Neuronal stem cell (in vitro differentiated cells): Measurements from ENCODE around the gene IL36G.

Experiments used
- DNase-seq: peaks from one replicate; pipeline ENCODE4 v3.0.0-alpha.2; 2013; ENCODE audit warnings: low spot score
- H2AFZ ChIP-seq: one replicate; pipeline ENCODE4 v1.6.1; 2013; ENCODE audit warnings: mild to moderate bottlenecking, low read length, inconsistent platforms
- H2AK5ac ChIP-seq: 2 replicates; pipeline ENCODE4 v1.6.1; 2013; ENCODE audit warnings: low read depth, mild to moderate bottlenecking, inconsistent platforms, low read length, moderate library complexity, mixed read lengths
- H2BK120ac ChIP-seq: 2 replicates; pipeline ENCODE4 v1.6.1; 2013; ENCODE audit warnings: low read depth, mild to moderate bottlenecking, inconsistent platforms, low read length, moderate library complexity, mixed read lengths
- H2BK12ac ChIP-seq: one replicate; pipeline ENCODE4 v1.6.1; 2013; ENCODE audit warnings: low read length, inconsistent platforms
- H2BK15ac ChIP-seq: 2 replicates; pipeline ENCODE4 v1.6.1; 2013; ENCODE audit warnings: mild to moderate bottlenecking, low read length, inconsistent platforms, mixed read lengths
- H2BK5ac ChIP-seq: one replicate; pipeline ENCODE4 v1.6.1; 2013; ENCODE audit warnings: inconsistent platforms, mild to moderate bottlenecking, low read length, moderate library complexity
- H3K14ac ChIP-seq: one replicate; pipeline ENCODE4 v1.6.1; 2013; ENCODE audit warnings: low read length, inconsistent platforms
- H3K18ac ChIP-seq: 2 replicates; pipeline ENCODE4 v1.6.1; 2013; ENCODE audit warnings: low read length, inconsistent platforms
- H3K23ac ChIP-seq: 2 replicates; pipeline ENCODE4 v1.6.1; 2013; ENCODE audit warnings: low read depth, mild to moderate bottlenecking, mixed read lengths, low read length, inconsistent platforms; ENCODE audit not compliant: poor library complexity
- H3K27ac ChIP-seq: replicated peaks from 3 replicates; pipeline ENCODE4 v1.5.1; 2013; ENCODE audit warnings: low read length, inconsistent platforms
- H3K27me3 ChIP-seq, 3 experiments: 2 replicates each; pipeline ENCODE4 v1.6.1; 2013; ENCODE audit warnings: low read length in 3 of 3, mild to moderate bottlenecking in 2 of 3, inconsistent platforms in 1 of 3, low read depth in 1 of 3, mixed read lengths in 1 of 3, moderate library complexity in 1 of 3; ENCODE audit not compliant: control insufficient read depth in 3 of 3, insufficient read depth in 3 of 3
- H3K36me3 ChIP-seq, 2 donors: replicated peaks in 1 of 2; 2 replicates each; pipeline ENCODE4 v1.6.1; 2013; ENCODE audit warnings: low read length in 2 of 2; ENCODE audit not compliant: control insufficient read depth in 2 of 2, insufficient read depth in 2 of 2
- H3K4ac ChIP-seq: 2 replicates; pipeline ENCODE4 v1.6.1; 2013; ENCODE audit warnings: inconsistent platforms, mild to moderate bottlenecking, low read length, moderate library complexity
- H3K4me1 ChIP-seq, 2 donors: 1 replicate in 1 of 2; 2 replicates in 1 of 2; pipeline ENCODE4 v1.6.1; 2013; ENCODE audit warnings: low read length in 2 of 2, low read depth in 1 of 2; ENCODE audit not compliant: control insufficient read depth in 2 of 2, insufficient read depth in 1 of 2
- H3K4me2 ChIP-seq: one replicate; pipeline ENCODE4 v1.6.1; 2013; ENCODE audit warnings: mild to moderate bottlenecking, low read length, inconsistent platforms; ENCODE audit not compliant: insufficient read depth, poor library complexity, severe bottlenecking
- H3K4me3 ChIP-seq, 2 donors: 2 replicates each; pipeline ENCODE4 v1.5.1; 2013; ENCODE audit warnings: low read length in 2 of 2, mild to moderate bottlenecking in 2 of 2, inconsistent platforms in 1 of 2, moderate library complexity in 1 of 2
- H3K79me1 ChIP-seq: one replicate; pipeline ENCODE4 v1.6.1; 2013; ENCODE audit warnings: low read depth, mild to moderate bottlenecking, inconsistent platforms, low read length, moderate library complexity
- H3K9ac ChIP-seq: one replicate; pipeline ENCODE4 v1.6.1; 2013; ENCODE audit warnings: mild to moderate bottlenecking, low read depth, low read length, inconsistent platforms; ENCODE audit not compliant: poor library complexity
- H3K9me3 ChIP-seq, 2 donors: replicated peaks in 1 of 2; 2 replicates each; pipeline versions ENCODE3 to v1.6.1; 2013; ENCODE audit warnings: low read length in 2 of 2, mild to moderate bottlenecking in 2 of 2, inconsistent platforms in 1 of 2, low read depth in 1 of 2, mixed read lengths in 1 of 2, moderate library complexity in 1 of 2; ENCODE audit not compliant: control insufficient read depth in 2 of 2, insufficient read depth in 1 of 2
- H4K8ac ChIP-seq: one replicate; pipeline ENCODE4 v1.6.1; 2013; ENCODE audit warnings: low read depth, mild to moderate bottlenecking, inconsistent platforms, low read length, moderate library complexity
- H4K91ac ChIP-seq: one replicate; pipeline ENCODE4 v1.6.1; 2013; ENCODE audit warnings: low read length, low read depth, mild to moderate bottlenecking, inconsistent platforms; ENCODE audit not compliant: poor library complexity
- WGBS, 2 donors: extraction: QIAGEN DNeasy Blood & Tissue Kit; methylation state at CpG; one replicate each; pipeline ENCODE4 v1.1.7; 2013; ENCODE audit warnings: missing lambda C conversion rate in 2 of 2, mixed read lengths in 1 of 2; ENCODE audit not compliant: insufficient read length in 2 of 2, insufficient replicate concordance in 1 of 2; ENCODE audit errors: extremely low coverage in 2 of 2; 5-methylcytosine and 5-hydroxymethylcytosine counted together

IL36G gene

GRCh38 chr2:113002677-113003076 is 24.9 kb downstream of the IL36G start:
- H3K14ac ChIP-seq, result no peak overlapping the region
- no peak overlapping the region for H3K4me2 ChIP-seq
- no peak overlapping the region for H3K27ac ChIP-seq
- no peak overlapping the region for H2BK5ac ChIP-seq
- no peak overlapping the region for H3K4me3 ChIP-seq
- no peak overlapping the region for H2AK5ac ChIP-seq
- H3K79me1 ChIP-seq, result no peaks in the 10 kb centered on the region
- no peak overlapping the region for H2BK15ac ChIP-seq
- H3K4ac ChIP-seq, result no peak overlapping the region
- H4K8ac ChIP-seq, result no peak overlapping the region
- no CpG with 5 or more reads among the region's 2 CpGs for WGBS, 2 donors
- H3K18ac ChIP-seq, result no peak overlapping the region
- no peak overlapping the region for H2BK120ac ChIP-seq
- H3K9ac ChIP-seq, result no peak overlapping the region
- H3K4me1 ChIP-seq, result no peaks in the 10 kb centered on the region
- H2AFZ ChIP-seq, result no peak overlapping the region
- peaks cover 0 to 14% (median 0%) of the 10 kb centered on the region in 3 experiments for H3K27me3 ChIP-seq
- peaks cover 0 to 6% of the 10 kb centered on the region in 2 donors for H3K9me3 ChIP-seq
- no peaks in the 10 kb centered on the region for H3K36me3 ChIP-seq
- no peak overlapping the region for H4K91ac ChIP-seq
- H3K23ac ChIP-seq, result no peak overlapping the region
- DNase-seq, result no peak
- H2BK12ac ChIP-seq, result no peak overlapping the region

DNA sequence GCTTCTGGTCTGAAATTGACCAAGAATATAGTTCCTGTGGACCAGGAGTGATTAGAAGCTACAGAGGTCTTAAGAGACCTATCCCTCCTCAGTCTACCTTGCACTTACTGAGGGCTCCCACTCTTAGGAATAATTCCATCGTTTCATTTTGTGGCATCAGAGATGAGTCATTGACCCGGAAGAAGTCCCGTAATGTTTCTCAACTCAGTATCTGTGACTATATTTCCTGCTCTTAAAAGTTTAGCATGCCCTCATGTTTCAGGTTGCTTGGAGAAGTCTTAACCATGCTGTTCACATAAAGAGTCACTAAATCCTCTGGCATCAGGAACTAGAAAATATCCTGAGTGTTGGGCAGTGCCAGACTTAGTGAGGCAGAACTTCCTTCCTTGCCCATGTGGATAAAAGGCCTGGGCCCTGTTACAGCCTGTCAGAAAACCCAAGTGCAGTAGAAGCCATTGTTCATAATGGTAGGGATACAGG is 27.3 kb downstream of the IL36G start, which contains the start of gene IL36A:
Gene IL36A, plus strand, starts transcription at position 430 of the 480 bp plus-strand sequence. CDS start 413 bp downstream, outside the sequence.
- H3K18ac ChIP-seq, result no peak within 1 kb of the TSS
- no peak within 1 kb of the TSS for H2BK5ac ChIP-seq
- H2BK15ac ChIP-seq, result no peak within 1 kb of the TSS
- H3K4me1 ChIP-seq, result no peaks in the 10 kb centered on the region
- H3K27me3 ChIP-seq, result peaks cover 0 to 14% (median 0%) of the 10 kb centered on the region in 3 experiments
- no peak within 1 kb of the TSS for H3K9ac ChIP-seq
- H2AFZ ChIP-seq, result no peak within 1 kb of the TSS
- H3K14ac ChIP-seq, result peak within 1 kb of the TSS; percentile 27
- no peak within 1 kb of the TSS for H3K4me3 ChIP-seq
- no peak within 1 kb of the TSS for H2BK12ac ChIP-seq
- no peak within 1 kb of the TSS for H4K91ac ChIP-seq
- no peak within 1 kb of the TSS for H3K4ac ChIP-seq
- peaks cover 0 to 7% of the 10 kb centered on the region in 2 donors for H3K9me3 ChIP-seq
- H3K36me3 ChIP-seq, result no peaks in the 10 kb centered on the region
- H3K4me2 ChIP-seq, result no peak within 1 kb of the TSS
- no peaks in the 10 kb centered on the region for H3K79me1 ChIP-seq
- no peak within 1 kb of the TSS for H3K23ac ChIP-seq
- no peak within 1 kb of the TSS for H3K27ac ChIP-seq
- H2AK5ac ChIP-seq, result no peak within 1 kb of the TSS
- H2BK120ac ChIP-seq, result no peak within 1 kb of the TSS
- no CpG with 5 or more reads among the region's 3 CpGs for WGBS, 2 donors
- DNase-seq, result no peak
- H4K8ac ChIP-seq, result no peak within 1 kb of the TSS

- Histone ChIP-seq H2AK5ac (no peak overlapping the region), H3K27me3 (peaks cover 0 to 14% (median 0%) of the 10 kb centered on the region in 3 experiments), H3K4me2 (no peak overlapping the region), H3K4ac (no peak overlapping the region), H3K4me1 (no peaks in the 10 kb centered on the region), H3K79me1 (no peaks in the 10 kb centered on the region), H3K14ac (no peak overlapping the region), H3K27ac (no peak overlapping the region), H2BK120ac (no peak overlapping the region), H2BK5ac (no peak overlapping the region), H2BK15ac (no peak overlapping the region), H2BK12ac (no peak overlapping the region), H3K23ac (no peak overlapping the region), H3K4me3 (no peak overlapping the region), H3K36me3 (no peaks in the 10 kb centered on the region), H2AFZ (no peak overlapping the region), H3K9me3 (peaks cover 0 to 2% of the 10 kb centered on the region in 2 donors), H4K8ac (no peak overlapping the region), H4K91ac (no peak overlapping the region), H3K18ac (no peak overlapping the region), H3K9ac (no peak overlapping the region)
- no peak for DNase-seq
- no CpG with 5 or more reads among the region's 1 CpG for WGBS, 2 donors
Observed at GRCh38 chr2:113007250-113007649, 29.4 kb downstream of the IL36G start.

GRCh38 chr2:113009622-113010021 is 31.8 kb downstream of the IL36G start:
- Histone ChIP-seq H3K18ac (no peak overlapping the region), H3K9ac (no peak overlapping the region), H3K27me3 (peaks cover 0 to 13% (median 0%) of the 10 kb centered on the region in 3 experiments), H3K27ac (no peak overlapping the region), H3K4me2 (no peak overlapping the region), H2BK12ac (no peak overlapping the region), H3K9me3 (peaks cover 0 to 2% of the 10 kb centered on the region in 2 donors), H3K4me1 (peaks cover 0 to 7% of the 10 kb centered on the region in 2 donors), H3K4ac (no peak overlapping the region), H2AFZ (no peak overlapping the region), H2BK120ac (no peak overlapping the region), H2BK15ac (no peak overlapping the region), H3K23ac (no peak overlapping the region), H2BK5ac (no peak overlapping the region), H2AK5ac (no peak overlapping the region), H3K36me3 (no peaks in the 10 kb centered on the region), H3K79me1 (no peaks in the 10 kb centered on the region), H3K4me3 (no peak overlapping the region), H3K14ac (no peak overlapping the region), H4K8ac (no peak overlapping the region), H4K91ac (no peak overlapping the region)
- DNase-seq, result no peak
- no CpG with 5 or more reads among the region's 1 CpG for whole genome bisulfite sequencing, 2 donors
